Liver (tissue), 3 donors: ENCODE measurements around the gene DAP3.

Experiments
- EGR1 ChIP-seq, 2 donors: IDR thresholded peaks; 2 replicates each; pipeline ENCODE4 v1.6.1; 2016 to 2018; ENCODE audit warnings: antibody characterized with exemption in 2 of 2, low read depth in 2 of 2
- SP1 ChIP-seq: IDR thresholded peaks from 2 replicates; pipeline ENCODE4 v1.6.1; 2018; ENCODE audit warnings: antibody characterized with exemption, mild to moderate bottlenecking
- TF ChIP-seq, protein P1 (sequence below): IDR thresholded peaks from 2 replicates; pipeline ENCODE4 v1.6.1; 2016; ENCODE audit warnings: antibody characterized with exemption, mild to moderate bottlenecking
- TF ChIP-seq, protein P2 (sequence below): fragments of 150-350 bp; IDR thresholded peaks from 2 replicates; pipeline ENCODE4 v1.5.1; 2017; ENCODE audit warnings: improper control_type of control experiment, low read depth, low read length; ENCODE audit not compliant: missing input control
- TF ChIP-seq, protein P3 (sequence below): IDR thresholded peaks from 2 replicates; pipeline ENCODE4 v1.6.1; 2016; ENCODE audit warnings: antibody characterized with exemption
- donor health status: healthy.
- donor health status: healthy.

DNA sequence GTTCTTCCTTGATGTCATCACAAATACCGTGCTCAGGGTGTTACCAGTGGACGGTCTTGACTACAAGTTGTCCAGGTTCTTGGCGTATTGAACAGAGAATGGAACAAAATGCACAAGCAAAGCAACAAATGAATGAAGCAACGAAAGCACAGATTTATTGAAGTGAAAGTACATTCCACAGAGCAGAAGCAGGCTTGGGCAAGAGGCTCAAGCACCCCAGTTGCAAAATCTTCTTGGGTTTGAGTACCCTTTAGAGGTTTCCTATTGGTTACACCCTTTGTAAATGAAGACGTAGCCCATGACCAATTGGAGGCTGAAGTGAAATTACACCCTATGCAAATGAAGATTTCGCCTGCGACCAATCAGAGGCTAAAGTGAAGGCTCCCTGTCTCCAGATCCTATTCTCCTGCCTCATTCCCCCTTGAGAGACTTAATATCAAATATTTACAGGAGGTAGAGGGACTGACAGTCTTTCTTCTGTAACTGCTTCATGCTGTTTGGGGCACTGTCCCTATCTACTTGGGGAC is 38.6 kb upstream of the DAP3 start:
- TF ChIP-seq, protein P1, sequence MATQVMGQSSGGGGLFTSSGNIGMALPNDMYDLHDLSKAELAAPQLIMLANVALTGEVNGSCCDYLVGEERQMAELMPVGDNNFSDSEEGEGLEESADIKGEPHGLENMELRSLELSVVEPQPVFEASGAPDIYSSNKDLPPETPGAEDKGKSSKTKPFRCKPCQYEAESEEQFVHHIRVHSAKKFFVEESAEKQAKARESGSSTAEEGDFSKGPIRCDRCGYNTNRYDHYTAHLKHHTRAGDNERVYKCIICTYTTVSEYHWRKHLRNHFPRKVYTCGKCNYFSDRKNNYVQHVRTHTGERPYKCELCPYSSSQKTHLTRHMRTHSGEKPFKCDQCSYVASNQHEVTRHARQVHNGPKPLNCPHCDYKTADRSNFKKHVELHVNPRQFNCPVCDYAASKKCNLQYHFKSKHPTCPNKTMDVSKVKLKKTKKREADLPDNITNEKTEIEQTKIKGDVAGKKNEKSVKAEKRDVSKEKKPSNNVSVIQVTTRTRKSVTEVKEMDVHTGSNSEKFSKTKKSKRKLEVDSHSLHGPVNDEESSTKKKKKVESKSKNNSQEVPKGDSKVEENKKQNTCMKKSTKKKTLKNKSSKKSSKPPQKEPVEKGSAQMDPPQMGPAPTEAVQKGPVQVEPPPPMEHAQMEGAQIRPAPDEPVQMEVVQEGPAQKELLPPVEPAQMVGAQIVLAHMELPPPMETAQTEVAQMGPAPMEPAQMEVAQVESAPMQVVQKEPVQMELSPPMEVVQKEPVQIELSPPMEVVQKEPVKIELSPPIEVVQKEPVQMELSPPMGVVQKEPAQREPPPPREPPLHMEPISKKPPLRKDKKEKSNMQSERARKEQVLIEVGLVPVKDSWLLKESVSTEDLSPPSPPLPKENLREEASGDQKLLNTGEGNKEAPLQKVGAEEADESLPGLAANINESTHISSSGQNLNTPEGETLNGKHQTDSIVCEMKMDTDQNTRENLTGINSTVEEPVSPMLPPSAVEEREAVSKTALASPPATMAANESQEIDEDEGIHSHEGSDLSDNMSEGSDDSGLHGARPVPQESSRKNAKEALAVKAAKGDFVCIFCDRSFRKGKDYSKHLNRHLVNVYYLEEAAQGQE, result no peak
- TF ChIP-seq, protein P2, sequence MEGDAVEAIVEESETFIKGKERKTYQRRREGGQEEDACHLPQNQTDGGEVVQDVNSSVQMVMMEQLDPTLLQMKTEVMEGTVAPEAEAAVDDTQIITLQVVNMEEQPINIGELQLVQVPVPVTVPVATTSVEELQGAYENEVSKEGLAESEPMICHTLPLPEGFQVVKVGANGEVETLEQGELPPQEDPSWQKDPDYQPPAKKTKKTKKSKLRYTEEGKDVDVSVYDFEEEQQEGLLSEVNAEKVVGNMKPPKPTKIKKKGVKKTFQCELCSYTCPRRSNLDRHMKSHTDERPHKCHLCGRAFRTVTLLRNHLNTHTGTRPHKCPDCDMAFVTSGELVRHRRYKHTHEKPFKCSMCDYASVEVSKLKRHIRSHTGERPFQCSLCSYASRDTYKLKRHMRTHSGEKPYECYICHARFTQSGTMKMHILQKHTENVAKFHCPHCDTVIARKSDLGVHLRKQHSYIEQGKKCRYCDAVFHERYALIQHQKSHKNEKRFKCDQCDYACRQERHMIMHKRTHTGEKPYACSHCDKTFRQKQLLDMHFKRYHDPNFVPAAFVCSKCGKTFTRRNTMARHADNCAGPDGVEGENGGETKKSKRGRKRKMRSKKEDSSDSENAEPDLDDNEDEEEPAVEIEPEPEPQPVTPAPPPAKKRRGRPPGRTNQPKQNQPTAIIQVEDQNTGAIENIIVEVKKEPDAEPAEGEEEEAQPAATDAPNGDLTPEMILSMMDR, result no peak
- TF ChIP-seq SP1 (no peak), EGR1 (IDR thresholded peaks at IDR 0.05; ENCODE audit: low read depth in 2 of 2) (no peak)
- TF ChIP-seq, protein P3, sequence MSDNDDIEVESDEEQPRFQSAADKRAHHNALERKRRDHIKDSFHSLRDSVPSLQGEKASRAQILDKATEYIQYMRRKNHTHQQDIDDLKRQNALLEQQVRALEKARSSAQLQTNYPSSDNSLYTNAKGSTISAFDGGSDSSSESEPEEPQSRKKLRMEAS, result no peak
